GM23338 (cell line): Measurements from ENCODE around the gene LYZ. TPM values are rescaled to one million over a fixed set of nuclear protein-coding genes. Genes with fewer than 3 reads are reported as not detected.

Source experiments
- ATAC-seq: fragments of 200-7000 bp; cut with Tn5 transposase; 3 replicates; pipeline ENCODE4 v1.9.1; 2020
- DNase-seq: peaks from one replicate; pipeline ENCODE4 v3.0.0-alpha.2; 2015; ENCODE audit warnings: low spot score
- H2AFZ ChIP-seq: fragments of 200-600 bp; sonication (generic); 2 replicates; pipeline ENCODE4 v1.8.0; 2016; ENCODE audit warnings: antibody characterized with exemption, mild to moderate bottlenecking, moderate library complexity
- H3F3A ChIP-seq: fragments of 200-600 bp; sonication (generic); replicated peaks from 2 replicates; pipeline ENCODE4 v1.8.0; 2017; ENCODE audit warnings: antibody characterized with exemption, mixed run types, low read depth
- H3K27ac ChIP-seq: fragments of 200-600 bp; sonication (generic); 2 replicates; pipeline ENCODE4 v1.6.1; 2016; ENCODE audit warnings: low read depth
- H3K27me3 ChIP-seq: fragments of 200-600 bp; sonication (generic); 2 replicates; pipeline ENCODE4 v1.8.0; 2016; ENCODE audit warnings: mild to moderate bottlenecking, mixed run types, moderate library complexity; ENCODE audit not compliant: insufficient read depth
- H3K36me3 ChIP-seq: fragments of 200-600 bp; sonication (generic); 2 replicates; pipeline ENCODE4 v1.8.0; 2016; ENCODE audit warnings: mild to moderate bottlenecking; ENCODE audit not compliant: insufficient read depth
- H3K4me1 ChIP-seq: fragments of 200-600 bp; sonication (generic); 2 replicates; pipeline ENCODE4 v1.8.0; 2016; ENCODE audit warnings: mild to moderate bottlenecking, moderate library complexity; ENCODE audit not compliant: insufficient read depth
- H3K4me2 ChIP-seq: fragments of 200-600 bp; sonication (generic); 2 replicates; pipeline ENCODE4 v1.7.1; 2017; ENCODE audit warnings: mixed run types
- H3K4me3 ChIP-seq: fragments of 200-600 bp; sonication (generic); 2 replicates; pipeline ENCODE4 v1.6.1; 2016; ENCODE audit warnings: mixed run types
- H3K79me2 ChIP-seq: fragments of 200-600 bp; sonication (generic); replicated peaks from 2 replicates; pipeline ENCODE4 v1.8.0; 2017; ENCODE audit warnings: mild to moderate bottlenecking; ENCODE audit not compliant: insufficient read depth
- H3K9me2 ChIP-seq: fragments of 200-600 bp; sonication (generic); 2 replicates; pipeline ENCODE4 v1.8.0; 2017; ENCODE audit not compliant: insufficient read depth
- H4K20me1 ChIP-seq: fragments of 200-600 bp; sonication (generic); replicated peaks from 2 replicates; pipeline ENCODE4 v1.8.0; 2017; ENCODE audit warnings: mild to moderate bottlenecking; ENCODE audit not compliant: insufficient read depth
- H3K27ac Mint-ChIP-seq: 2 replicates; pipeline ENCODE4 v1.8.0; 2020; ENCODE audit warnings: inconsistent platforms, mild to moderate bottlenecking, moderate library complexity, mixed read lengths
- H3K27me3 Mint-ChIP-seq: 3 replicates; pipeline ENCODE4 v1.8.0; 2022; ENCODE audit warnings: low read depth, mild to moderate bottlenecking, moderate library complexity, mixed read lengths, inconsistent platforms; ENCODE audit not compliant: insufficient read depth, poor library complexity
- H3K36me3 Mint-ChIP-seq: 3 replicates; pipeline ENCODE4 v1.8.0; 2021; ENCODE audit warnings: low read depth, mild to moderate bottlenecking, inconsistent platforms, moderate library complexity, mixed read lengths
- H3K4me1 Mint-ChIP-seq: 3 replicates; pipeline ENCODE4 v1.8.0; 2020; ENCODE audit warnings: mild to moderate bottlenecking, inconsistent platforms, mixed read lengths
- H3K4me3 Mint-ChIP-seq: 3 replicates; pipeline ENCODE4 v1.8.0; 2021; ENCODE audit warnings: moderate library complexity, mild to moderate bottlenecking, inconsistent platforms, mixed read lengths
- H3K9me3 Mint-ChIP-seq: 3 replicates; pipeline ENCODE4 v1.8.0; 2020; ENCODE audit warnings: moderate library complexity, mild to moderate bottlenecking, inconsistent platforms, mixed read lengths
- JUNB ChIP-seq: IDR thresholded peaks from one replicate; pipeline ENCODE4 v1.6.1; 2016; ENCODE audit warnings: antibody characterized with exemption; ENCODE audit not compliant: unreplicated experiment
- NANOG ChIP-seq: IDR thresholded peaks from 2 replicates; pipeline ENCODE4 v1.6.1; 2016; ENCODE audit warnings: antibody characterized with exemption, borderline replicate concordance
- POLR2AphosphoS5 ChIP-seq: IDR thresholded peaks from 2 replicates; pipeline ENCODE4 v1.6.1; 2016; ENCODE audit warnings: antibody characterized with exemption, low read depth
- STAT1 ChIP-seq: IDR thresholded peaks from one replicate; pipeline ENCODE4 v1.6.1; 2016; ENCODE audit warnings: antibody characterized with exemption; ENCODE audit not compliant: unreplicated experiment
- ZNF114 ChIP-seq: fragments of 250-450 bp; sonication (Bioruptor Pico); IDR thresholded peaks from 2 replicates; pipeline ENCODE4 v1.5.0; 2020; ENCODE audit warnings: mild to moderate bottlenecking, moderate library complexity
- ZNF331 ChIP-seq: fragments of 250-450 bp; sonication (Bioruptor Pico); IDR thresholded peaks from 2 replicates; pipeline ENCODE4 v1.5.0; 2020; ENCODE audit warnings: low read depth, mild to moderate bottlenecking, moderate library complexity
- polyA plus RNA-seq: library from polyadenylated mRNA; unstranded; fragments of >200 nt; fragmentation: Nextera tagmentation; extraction: Ambion mirVana; gene quantifications from 2 replicates; pipeline ENCODE4 v1.2.1, GENCODE V29; 2016
- total RNA-seq: library from RNA; depleted of rRNA; stranded (reverse); fragments of >200 nt; shearing (Covaris generic); gene quantifications from 2 replicates; pipeline ENCODE4 v1.2.3, GENCODE V29; 2014
- TF ChIP-seq, protein P1 (sequence below): IDR thresholded peaks from 2 replicates; pipeline ENCODE4 v1.6.1; 2016; ENCODE audit warnings: antibody characterized with exemption
- TF ChIP-seq, protein P2 (sequence below): IDR thresholded peaks from one replicate; pipeline ENCODE4 v1.6.1; 2018; ENCODE audit warnings: antibody characterized with exemption; ENCODE audit not compliant: unreplicated experiment
- TF ChIP-seq, protein P3 (sequence below): fragments of 250-450 bp; sonication (Bioruptor Pico); IDR thresholded peaks from 2 replicates; pipeline ENCODE4 v1.5.0; 2020; ENCODE audit warnings: mild to moderate bottlenecking, moderate library complexity
- TF ChIP-seq, protein P4 (sequence below), 2 experiments: fragments of 200-600 bp in 1 of 2; sonication (generic) in 1 of 2; conservative IDR thresholded peaks; 2 replicates each; pipeline versions ENCODE4 v1.5.1 to v1.6.1; 2016 to 2017; ENCODE audit warnings: antibody characterized with exemption in 2 of 2, low read depth in 2 of 2, mild to moderate bottlenecking in 2 of 2, moderate library complexity in 1 of 2

The LYZ gene
- total and polyA plus RNA-seq, 2 experiments from 2014 or later: not detected

DNA sequence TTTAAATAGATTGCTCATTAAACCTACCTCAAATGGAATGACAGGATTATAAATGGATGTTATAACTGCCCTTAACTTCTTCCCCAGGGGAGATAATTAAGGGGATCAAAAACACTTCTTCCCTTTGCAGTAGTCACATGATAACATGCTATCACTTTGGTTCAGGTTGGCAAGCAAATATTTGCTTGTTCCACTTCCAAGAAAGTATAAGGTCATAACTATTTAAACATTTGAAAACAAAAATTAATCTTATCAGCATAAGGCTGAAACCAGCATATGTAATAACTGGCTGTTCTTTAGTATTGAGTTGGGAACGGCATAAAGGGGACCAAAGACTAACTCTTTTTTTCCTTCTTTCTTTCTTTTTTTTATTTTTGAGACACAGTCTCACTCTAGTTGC is 2.4 kb upstream of the LYZ start:
- no peaks in the 10 kb centered on the region for H3K9me2 ChIP-seq
- Mint-ChIP-seq H3K36me3 (no peaks in the 10 kb centered on the region), H3K27ac (no peak overlapping the region), H3K4me1 (peaks cover 10% of the 10 kb centered on the region), H3K9me3 (no peaks in the 10 kb centered on the region), H3K27me3 (peaks cover 2% of the 10 kb centered on the region), H3K4me3 (no peak overlapping the region)
- no peak overlapping the region for H3K4me3 ChIP-seq
- no peaks in the 10 kb centered on the region for H3K36me3 ChIP-seq
- H3K4me1 ChIP-seq: no peaks in the 10 kb centered on the region
- no peak overlapping the region for H2AFZ ChIP-seq
- H3K27me3 ChIP-seq: no peaks in the 10 kb centered on the region
- no peak for ATAC-seq
- H3F3A ChIP-seq: no peaks in the 10 kb centered on the region
- H3K4me2 ChIP-seq: no peak overlapping the region
- no peaks in the 10 kb centered on the region for H4K20me1 ChIP-seq
- TF ChIP-seq, protein P1, sequence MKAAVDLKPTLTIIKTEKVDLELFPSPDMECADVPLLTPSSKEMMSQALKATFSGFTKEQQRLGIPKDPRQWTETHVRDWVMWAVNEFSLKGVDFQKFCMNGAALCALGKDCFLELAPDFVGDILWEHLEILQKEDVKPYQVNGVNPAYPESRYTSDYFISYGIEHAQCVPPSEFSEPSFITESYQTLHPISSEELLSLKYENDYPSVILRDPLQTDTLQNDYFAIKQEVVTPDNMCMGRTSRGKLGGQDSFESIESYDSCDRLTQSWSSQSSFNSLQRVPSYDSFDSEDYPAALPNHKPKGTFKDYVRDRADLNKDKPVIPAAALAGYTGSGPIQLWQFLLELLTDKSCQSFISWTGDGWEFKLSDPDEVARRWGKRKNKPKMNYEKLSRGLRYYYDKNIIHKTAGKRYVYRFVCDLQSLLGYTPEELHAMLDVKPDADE: no peak
- TF ChIP-seq, protein P2, sequence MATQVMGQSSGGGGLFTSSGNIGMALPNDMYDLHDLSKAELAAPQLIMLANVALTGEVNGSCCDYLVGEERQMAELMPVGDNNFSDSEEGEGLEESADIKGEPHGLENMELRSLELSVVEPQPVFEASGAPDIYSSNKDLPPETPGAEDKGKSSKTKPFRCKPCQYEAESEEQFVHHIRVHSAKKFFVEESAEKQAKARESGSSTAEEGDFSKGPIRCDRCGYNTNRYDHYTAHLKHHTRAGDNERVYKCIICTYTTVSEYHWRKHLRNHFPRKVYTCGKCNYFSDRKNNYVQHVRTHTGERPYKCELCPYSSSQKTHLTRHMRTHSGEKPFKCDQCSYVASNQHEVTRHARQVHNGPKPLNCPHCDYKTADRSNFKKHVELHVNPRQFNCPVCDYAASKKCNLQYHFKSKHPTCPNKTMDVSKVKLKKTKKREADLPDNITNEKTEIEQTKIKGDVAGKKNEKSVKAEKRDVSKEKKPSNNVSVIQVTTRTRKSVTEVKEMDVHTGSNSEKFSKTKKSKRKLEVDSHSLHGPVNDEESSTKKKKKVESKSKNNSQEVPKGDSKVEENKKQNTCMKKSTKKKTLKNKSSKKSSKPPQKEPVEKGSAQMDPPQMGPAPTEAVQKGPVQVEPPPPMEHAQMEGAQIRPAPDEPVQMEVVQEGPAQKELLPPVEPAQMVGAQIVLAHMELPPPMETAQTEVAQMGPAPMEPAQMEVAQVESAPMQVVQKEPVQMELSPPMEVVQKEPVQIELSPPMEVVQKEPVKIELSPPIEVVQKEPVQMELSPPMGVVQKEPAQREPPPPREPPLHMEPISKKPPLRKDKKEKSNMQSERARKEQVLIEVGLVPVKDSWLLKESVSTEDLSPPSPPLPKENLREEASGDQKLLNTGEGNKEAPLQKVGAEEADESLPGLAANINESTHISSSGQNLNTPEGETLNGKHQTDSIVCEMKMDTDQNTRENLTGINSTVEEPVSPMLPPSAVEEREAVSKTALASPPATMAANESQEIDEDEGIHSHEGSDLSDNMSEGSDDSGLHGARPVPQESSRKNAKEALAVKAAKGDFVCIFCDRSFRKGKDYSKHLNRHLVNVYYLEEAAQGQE: no peak
- no peak for TF ChIP-seq ZNF331 (CRISPR knock-in tag)
- TF ChIP-seq STAT1: no peak
- TF ChIP-seq, protein P3, sequence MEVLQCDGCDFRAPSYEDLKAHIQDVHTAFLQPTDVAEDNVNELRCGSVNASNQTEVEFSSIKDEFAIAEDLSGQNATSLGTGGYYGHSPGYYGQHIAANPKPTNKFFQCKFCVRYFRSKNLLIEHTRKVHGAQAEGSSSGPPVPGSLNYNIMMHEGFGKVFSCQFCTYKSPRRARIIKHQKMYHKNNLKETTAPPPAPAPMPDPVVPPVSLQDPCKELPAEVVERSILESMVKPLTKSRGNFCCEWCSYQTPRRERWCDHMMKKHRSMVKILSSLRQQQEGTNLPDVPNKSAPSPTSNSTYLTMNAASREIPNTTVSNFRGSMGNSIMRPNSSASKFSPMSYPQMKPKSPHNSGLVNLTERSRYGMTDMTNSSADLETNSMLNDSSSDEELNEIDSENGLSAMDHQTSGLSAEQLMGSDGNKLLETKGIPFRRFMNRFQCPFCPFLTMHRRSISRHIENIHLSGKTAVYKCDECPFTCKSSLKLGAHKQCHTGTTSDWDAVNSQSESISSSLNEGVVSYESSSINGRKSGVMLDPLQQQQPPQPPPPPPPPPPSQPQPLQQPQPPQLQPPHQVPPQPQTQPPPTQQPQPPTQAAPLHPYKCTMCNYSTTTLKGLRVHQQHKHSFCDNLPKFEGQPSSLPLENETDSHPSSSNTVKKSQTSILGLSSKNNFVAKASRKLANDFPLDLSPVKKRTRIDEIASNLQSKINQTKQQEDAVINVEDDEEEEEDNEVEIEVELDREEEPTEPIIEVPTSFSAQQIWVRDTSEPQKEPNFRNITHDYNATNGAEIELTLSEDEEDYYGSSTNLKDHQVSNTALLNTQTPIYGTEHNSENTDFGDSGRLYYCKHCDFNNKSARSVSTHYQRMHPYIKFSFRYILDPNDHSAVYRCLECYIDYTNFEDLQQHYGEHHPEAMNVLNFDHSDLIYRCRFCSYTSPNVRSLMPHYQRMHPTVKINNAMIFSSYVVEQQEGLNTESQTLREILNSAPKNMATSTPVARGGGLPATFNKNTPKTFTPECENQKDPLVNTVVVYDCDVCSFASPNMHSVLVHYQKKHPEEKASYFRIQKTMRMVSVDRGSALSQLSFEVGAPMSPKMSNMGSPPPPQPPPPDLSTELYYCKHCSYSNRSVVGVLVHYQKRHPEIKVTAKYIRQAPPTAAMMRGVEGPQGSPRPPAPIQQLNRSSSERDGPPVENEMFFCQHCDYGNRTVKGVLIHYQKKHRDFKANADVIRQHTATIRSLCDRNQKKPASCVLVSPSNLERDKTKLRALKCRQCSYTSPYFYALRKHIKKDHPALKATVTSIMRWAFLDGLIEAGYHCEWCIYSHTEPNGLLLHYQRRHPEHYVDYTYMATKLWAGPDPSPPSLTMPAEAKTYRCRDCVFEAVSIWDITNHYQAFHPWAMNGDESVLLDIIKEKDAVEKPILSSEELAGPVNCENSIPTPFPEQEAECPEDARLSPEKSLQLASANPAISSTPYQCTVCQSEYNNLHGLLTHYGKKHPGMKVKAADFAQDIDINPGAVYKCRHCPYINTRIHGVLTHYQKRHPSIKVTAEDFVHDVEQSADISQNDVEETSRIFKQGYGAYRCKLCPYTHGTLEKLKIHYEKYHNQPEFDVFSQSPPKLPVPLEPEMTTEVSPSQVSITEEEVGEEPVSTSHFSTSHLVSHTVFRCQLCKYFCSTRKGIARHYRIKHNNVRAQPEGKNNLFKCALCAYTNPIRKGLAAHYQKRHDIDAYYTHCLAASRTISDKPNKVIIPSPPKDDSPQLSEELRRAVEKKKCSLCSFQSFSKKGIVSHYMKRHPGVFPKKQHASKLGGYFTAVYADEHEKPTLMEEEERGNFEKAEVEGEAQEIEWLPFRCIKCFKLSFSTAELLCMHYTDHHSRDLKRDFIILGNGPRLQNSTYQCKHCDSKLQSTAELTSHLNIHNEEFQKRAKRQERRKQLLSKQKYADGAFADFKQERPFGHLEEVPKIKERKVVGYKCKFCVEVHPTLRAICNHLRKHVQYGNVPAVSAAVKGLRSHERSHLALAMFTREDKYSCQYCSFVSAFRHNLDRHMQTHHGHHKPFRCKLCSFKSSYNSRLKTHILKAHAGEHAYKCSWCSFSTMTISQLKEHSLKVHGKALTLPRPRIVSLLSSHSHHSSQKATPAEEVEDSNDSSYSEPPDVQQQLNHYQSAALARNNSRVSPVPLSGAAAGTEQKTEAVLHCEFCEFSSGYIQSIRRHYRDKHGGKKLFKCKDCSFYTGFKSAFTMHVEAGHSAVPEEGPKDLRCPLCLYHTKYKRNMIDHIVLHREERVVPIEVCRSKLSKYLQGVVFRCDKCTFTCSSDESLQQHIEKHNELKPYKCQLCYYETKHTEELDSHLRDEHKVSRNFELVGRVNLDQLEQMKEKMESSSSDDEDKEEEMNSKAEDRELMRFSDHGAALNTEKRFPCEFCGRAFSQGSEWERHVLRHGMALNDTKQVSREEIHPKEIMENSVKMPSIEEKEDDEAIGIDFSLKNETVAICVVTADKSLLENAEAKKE (CRISPR knock-in tag): no peak
- no peak for TF ChIP-seq JUNB
- no peak for TF ChIP-seq NANOG
- no peak for TF ChIP-seq ZNF114 (CRISPR knock-in tag)
- no peak for TF ChIP-seq POLR2AphosphoS5
- TF ChIP-seq, protein P4, sequence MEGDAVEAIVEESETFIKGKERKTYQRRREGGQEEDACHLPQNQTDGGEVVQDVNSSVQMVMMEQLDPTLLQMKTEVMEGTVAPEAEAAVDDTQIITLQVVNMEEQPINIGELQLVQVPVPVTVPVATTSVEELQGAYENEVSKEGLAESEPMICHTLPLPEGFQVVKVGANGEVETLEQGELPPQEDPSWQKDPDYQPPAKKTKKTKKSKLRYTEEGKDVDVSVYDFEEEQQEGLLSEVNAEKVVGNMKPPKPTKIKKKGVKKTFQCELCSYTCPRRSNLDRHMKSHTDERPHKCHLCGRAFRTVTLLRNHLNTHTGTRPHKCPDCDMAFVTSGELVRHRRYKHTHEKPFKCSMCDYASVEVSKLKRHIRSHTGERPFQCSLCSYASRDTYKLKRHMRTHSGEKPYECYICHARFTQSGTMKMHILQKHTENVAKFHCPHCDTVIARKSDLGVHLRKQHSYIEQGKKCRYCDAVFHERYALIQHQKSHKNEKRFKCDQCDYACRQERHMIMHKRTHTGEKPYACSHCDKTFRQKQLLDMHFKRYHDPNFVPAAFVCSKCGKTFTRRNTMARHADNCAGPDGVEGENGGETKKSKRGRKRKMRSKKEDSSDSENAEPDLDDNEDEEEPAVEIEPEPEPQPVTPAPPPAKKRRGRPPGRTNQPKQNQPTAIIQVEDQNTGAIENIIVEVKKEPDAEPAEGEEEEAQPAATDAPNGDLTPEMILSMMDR (conservative IDR thresholded peaks at IDR 0.05; ENCODE audit: low read depth in 2 of 2): no peak
- H3K27ac ChIP-seq: no peak overlapping the region
- H3K79me2 ChIP-seq: no peaks in the 10 kb centered on the region
- no peak for DNase-seq
